Heart right ventricle (tissue), 16 donors: ENCODE measurements around the gene GRB10. TPM values are rescaled to one million over a fixed set of nuclear protein-coding genes. Genes with fewer than 3 reads are reported as not detected.

Experiments used
- ATAC-seq, 8 donors: fragments of 200-7000 bp; cut with Tn5 transposase; one replicate each; pipeline ENCODE4 v1.9.1; 2020; ENCODE audit warnings: mild to moderate bottlenecking in 8 of 8, moderate library complexity in 8 of 8, moderate number of reproducible peaks in 1 of 8
- DNase-seq, 2 donors: peaks; one replicate each; pipeline ENCODE4 v3.0.0-alpha.2; 2020
- H3K27ac ChIP-seq, 10 donors: fragments of 200-600 bp; sonication (generic) in 2 of 10; one replicate each; pipeline versions ENCODE4 v1.5.0 to v1.8.0; 2020 to 2022; ENCODE audit warnings: mild to moderate bottlenecking in 3 of 10
- H3K27me3 ChIP-seq, 7 donors: fragments of 200-600 bp; one replicate each; pipeline ENCODE4 v1.8.0; 2021 to 2022; ENCODE audit warnings: mild to moderate bottlenecking in 2 of 7
- H3K36me3 ChIP-seq, 9 donors: fragments of 200-600 bp; sonication (generic) in 1 of 9; one replicate each; pipeline versions ENCODE4 v1.5.0 to v1.8.0; 2020 to 2022; ENCODE audit warnings: mild to moderate bottlenecking in 2 of 9
- H3K4me1 ChIP-seq, 9 donors: fragments of 200-600 bp; sonication (generic) in 1 of 9; one replicate each; pipeline versions ENCODE4 v1.5.0 to v1.8.0; 2020 to 2022; ENCODE audit warnings: mild to moderate bottlenecking in 4 of 9
- H3K4me3 ChIP-seq, 10 donors: fragments of 200-600 bp; sonication (generic) in 2 of 10; one replicate each; pipeline versions ENCODE4 v1.5.0 to v1.8.0; 2020 to 2022; ENCODE audit warnings: mild to moderate bottlenecking in 7 of 10, moderate library complexity in 2 of 10
- H3K9me3 ChIP-seq, 11 donors: fragments of 200-600 bp in 10 of 11; sonication (generic) in 2 of 11; one replicate each; pipeline versions ENCODE4 v1.5.0 to v1.8.0; 2013 to 2022; ENCODE audit warnings: mild to moderate bottlenecking in 2 of 11, control low read depth in 1 of 11, moderate library complexity in 1 of 11
- CTCF ChIP-seq, 9 donors: fragments of 200-600 bp; sonication (generic) in 2 of 9; IDR thresholded peaks; one replicate each; pipeline versions ENCODE4 v1.5.0 to v1.8.0; 2021 to 2022; ENCODE audit warnings: antibody characterized with exemption in 9 of 9, mild to moderate bottlenecking in 5 of 9, moderate library complexity in 1 of 9
- WGBS, 2 donors: extraction: QIAGEN DNeasy Blood & Tissue Kit; methylation state at CpG; one replicate each; pipeline ENCODE4 v1.1.7; 2013; ENCODE audit warnings: inconsistent platforms in 1 of 2; 5-methylcytosine and 5-hydroxymethylcytosine counted together
- intact Hi-C, 10 donors: fragments of 100-400 bp; cut with DNase I; formaldehyde crosslinking; loops; one replicate each; pipeline versions ENCODE4 v1.11.1 to v1.14.2; 2022
- polyA plus RNA-seq, 2 donors: library from polyadenylated mRNA; stranded (reverse); fragments of 200-250 nt; gene quantifications; one replicate each; pipeline ENCODE4 v1.2.3, GENCODE V29; 2013
- total RNA-seq, 10 donors: library from RNA; stranded (reverse); fragmentation: NEBNext Ultra II Directional in 3 of 10; extraction: Animal tissue kit (Norgen Biotek cat#: 25700) in 3 of 10; gene quantifications; one replicate each; pipeline versions ENCODE4 v1.2.1 to v1.2.4, GENCODE V29; 2021 to 2023
- donor health status: Arrhythmogenic right ventricular cardiomyopathy.
- donor health status: ischemic (EF 13 %, LVEDD 7.1; RV severe dilation, severe dysfunction).
- donor health status: healthy with polysubstance abuse.
- donor health status: DM: no; HTN: yes; CAD: no.
- donor health status: DM: no; HTN: no; CAD: no.
- donor health status: ischemic (EF 25% LVEDD 6.9; RV normal size, moderate dysfunction).
- donor health status: ischemic (EF 25% LVEDD 5.7; RV mildly dilated, moderate dysfunction).
- donor health status: healthy.
- donor health status: DM: yes; HTN: yes; CAD: no.
- donor health status: Ischemic cardiomyopathy.
- donor health status: ischemic (EF 35%, LVEDD 5.7; RV mildly dilated, moderate dysfunction).
- donor health status: nonischemic (EF 11% LVEDD 7.7; RV severe dilation, severe dysfunction).
- donor health status: DM: yes; HTN: yes; CAD: no.
- donor health status: PGD.
- donor health status: ischemic (EF 29% LVEDD 5.4; RV normal size, mild dysfunction).
- donor health status: nonischemic (EF 23%, LVEDD 6.1; RV moderate dilation, normal function).

GRB10 gene
- total and polyA plus RNA-seq, 12 donors, result 13.2 to 48.7 (median 29.6) TPM

DNA sequence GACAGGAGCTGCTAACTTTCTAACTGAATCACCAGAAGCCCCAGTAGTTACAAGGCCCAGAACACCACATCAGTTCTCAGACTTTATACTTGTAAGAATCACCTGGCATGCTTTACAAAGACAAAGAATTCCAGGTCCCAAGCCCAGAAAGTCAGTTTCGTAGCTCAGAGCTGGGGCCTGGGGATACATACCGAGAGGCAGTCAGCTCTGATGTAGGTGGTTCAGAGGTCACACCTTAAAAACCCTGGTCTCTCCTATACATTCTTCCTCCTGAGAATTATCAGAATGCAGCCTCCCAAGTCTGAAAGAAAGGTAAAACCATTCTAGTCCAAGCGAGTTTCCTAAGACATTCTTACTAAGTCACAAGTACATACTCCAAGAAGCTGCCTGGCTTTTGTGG is 2.3 kb downstream of the GRB10 start:
- no peak for DNase-seq
- intact Hi-C loops, result loop anchor here in 6 of 10 donors (5.0 to 10.0 kb wide), 5 partner anchors 284 to 364 kb away; no protein-coding TSS in a partner anchor
- 91 to 95% methylated on average over 3 of the region's 3 CpGs for WGBS, 2 donors

GRCh38 chr7:50779427-50779826 is 3.3 kb downstream of the GRB10 start:
- ATAC-seq (no peak), DNase-seq (no peak)
- 91 to 95% methylated on average over 3 of the region's 3 CpGs for WGBS, 2 donors
- Histone ChIP-seq H3K27ac (no peak overlapping the region), H3K4me1 (peaks cover 7 to 64% (median 39%) of the 10 kb centered on the region in 9 donors), H3K9me3 (no peaks in the 10 kb centered on the region), H3K36me3 (peaks cover 0 to 7% (median 0%) of the 10 kb centered on the region in 9 donors), H3K4me3 (no peak overlapping the region), H3K27me3 (peaks cover 0 to 6% (median 0%) of the 10 kb centered on the region in 7 donors)
- TF ChIP-seq CTCF (IDR thresholded peaks at IDR 0.05), result no peak
- intact Hi-C loops, result loop anchor here in 1 of 10 donors (10.0 kb wide), 1 partner anchor 55 kb away; no protein-coding TSS in a partner anchor

More for the DNA sequence above, 2.3 kb downstream of the GRB10 start:
- H3K27me3 ChIP-seq, result peaks cover 0 to 6% (median 0%) of the 10 kb centered on the region in 7 donors
- H3K36me3 ChIP-seq, result peaks cover 0 to 7% (median 0%) of the 10 kb centered on the region in 9 donors
- peaks cover 7 to 65% (median 41%) of the 10 kb centered on the region in 9 donors for H3K4me1 ChIP-seq
- no peaks in the 10 kb centered on the region for H3K9me3 ChIP-seq
- ATAC-seq, result no peak
- peak overlapping the region in 1 of 10 donors; percentile 35 for H3K27ac ChIP-seq
- no peak for TF ChIP-seq CTCF (IDR thresholded peaks at IDR 0.05)
- H3K4me3 ChIP-seq, result no peak overlapping the region

- H3K4me1 ChIP-seq, result peaks cover 3 to 56% (median 31%) of the 10 kb centered on the region in 9 donors
- DNase-seq (no peak), ATAC-seq (no peak)
- intact Hi-C loops, result loop anchor here in 1 of 10 donors (10.0 kb wide), 1 partner anchor 53 kb away; no protein-coding TSS in a partner anchor
- no peak for TF ChIP-seq CTCF (IDR thresholded peaks at IDR 0.05)
- no peaks in the 10 kb centered on the region for H3K9me3 ChIP-seq
- H3K4me3 ChIP-seq, result no peak overlapping the region
- H3K27ac ChIP-seq, result no peak overlapping the region
- H3K27me3 ChIP-seq, result peaks cover 0 to 6% (median 0%) of the 10 kb centered on the region in 7 donors
- peaks cover 0 to 7% (median 0%) of the 10 kb centered on the region in 9 donors for H3K36me3 ChIP-seq
These were observed 4.5 kb downstream of the GRB10 start for GRCh38 chr7:50778189-50778588.

GRCh38 chr7:50775836-50776235 is 6.9 kb downstream of the GRB10 start:
- DNase-seq, result no peak

More at GRCh38 chr7:50775836-50776235, 6.9 kb downstream of the GRB10 start:
- no peak for ATAC-seq
- peaks cover 0 to 7% (median 0%) of the 10 kb centered on the region in 9 donors for H3K36me3 ChIP-seq
- WGBS, 2 donors, result 63 to 80% methylated on average over 1 of the region's 1 CpG
- H3K27me3 ChIP-seq, result no peaks in the 10 kb centered on the region
- peaks cover 7 to 62% (median 28%) of the 10 kb centered on the region in 9 donors for H3K4me1 ChIP-seq
- no peak overlapping the region for H3K27ac ChIP-seq
- intact Hi-C loops, result loop anchor here in 1 of 10 donors (10.0 kb wide), 1 partner anchor 51 kb away; no protein-coding TSS in a partner anchor
- H3K9me3 ChIP-seq, result peaks cover 0 to 8% (median 0%) of the 10 kb centered on the region in 11 donors
- no peak overlapping the region for H3K4me3 ChIP-seq
- no peak for TF ChIP-seq CTCF (IDR thresholded peaks at IDR 0.05)
